Neural cell (in vitro differentiated cells): Measurements from ENCODE around the gene MAD1L1. TPM values are rescaled to one million over a fixed set of nuclear protein-coding genes. Genes with fewer than 3 reads are reported as not detected.

Experiments used
- H2AFZ ChIP-seq: fragments of 200-600, 300-800 bp; sonication (generic), shearing (Covaris generic); 2 replicates; pipeline ENCODE4 v1.6.0; 2014; ENCODE audit warnings: low read depth, mild to moderate bottlenecking, antibody characterized with exemption, low read length, moderate library complexity
- H3F3A ChIP-seq: fragments of 200-600 bp; shearing (Covaris generic); 2 replicates; pipeline ENCODE4 v1.6.1; 2016; ENCODE audit warnings: mild to moderate bottlenecking, moderate library complexity, mixed read lengths, antibody characterized with exemption, low read length; ENCODE audit not compliant: insufficient read depth, poor library complexity, severe bottlenecking
- H3K27ac ChIP-seq: fragments of 200-600, 300-800 bp; sonication (generic), shearing (Covaris generic); 2 replicates; pipeline ENCODE4 v1.5.1; 2014; ENCODE audit warnings: mild to moderate bottlenecking, low read length, moderate library complexity
- H3K27me3 ChIP-seq: fragments of 300-800, 200-600 bp; sonication (generic), shearing (Covaris generic); 2 replicates; pipeline ENCODE4 v1.6.0; 2014; ENCODE audit warnings: mild to moderate bottlenecking, low read depth, low read length, moderate library complexity; ENCODE audit not compliant: insufficient read depth
- H3K36me3 ChIP-seq: fragments of 300-800, 200-600 bp; sonication (generic), shearing (Covaris generic); 2 replicates; pipeline ENCODE4 v1.5.1; 2014; ENCODE audit warnings: mild to moderate bottlenecking, antibody characterized with exemption, low read length, moderate library complexity; ENCODE audit not compliant: insufficient read depth
- H3K4me2 ChIP-seq: fragments of 300-800, 200-600 bp; sonication (generic), shearing (Covaris generic); 2 replicates; pipeline ENCODE4 v1.6.0; 2014; ENCODE audit warnings: mild to moderate bottlenecking, low read length
- H3K4me3 ChIP-seq: fragments of 300-800, 200-600 bp; sonication (generic), shearing (Covaris generic); 2 replicates; pipeline ENCODE4 v1.5.1; 2014; ENCODE audit warnings: mild to moderate bottlenecking, low read length, moderate library complexity
- H3K79me2 ChIP-seq: fragments of 200-600 bp; shearing (Covaris generic); replicated peaks from 2 replicates; pipeline ENCODE4 v1.6.0; 2014; ENCODE audit warnings: mild to moderate bottlenecking, low read length, moderate library complexity; ENCODE audit not compliant: insufficient read depth
- H3K9ac ChIP-seq: fragments of 300-800, 200-600 bp; sonication (generic), shearing (Covaris generic); 2 replicates; pipeline ENCODE4 v1.6.1; 2016; ENCODE audit warnings: mild to moderate bottlenecking, low read length, mixed read lengths
- H3K9me2 ChIP-seq: fragments of 200-600 bp; shearing (Covaris generic); 2 replicates; pipeline ENCODE4 v1.6.1; 2016; ENCODE audit warnings: mild to moderate bottlenecking, low read length, mixed read lengths; ENCODE audit not compliant: insufficient read depth
- H3K9me3 ChIP-seq: fragments of 200-600, 300-800 bp; sonication (generic), shearing (Covaris generic); 2 replicates; pipeline ENCODE4 v1.6.1; 2016; ENCODE audit warnings: mild to moderate bottlenecking, mixed run types, low read length, moderate library complexity, mixed read lengths
- H4K20me1 ChIP-seq: fragments of 200-600 bp; shearing (Covaris generic); 2 replicates; pipeline ENCODE4 v1.6.1; 2016; ENCODE audit warnings: mild to moderate bottlenecking, mixed run types; ENCODE audit not compliant: insufficient read depth
- CTCF ChIP-seq: fragments of 450-650 bp; IDR thresholded peaks from 2 replicates; pipeline ENCODE4 v1.5.1; 2014; ENCODE audit warnings: antibody characterized with exemption, mild to moderate bottlenecking, moderate library complexity; ENCODE audit not compliant: poor library complexity, severe bottlenecking
- EP300 ChIP-seq: fragments of 450-650 bp; conservative IDR thresholded peaks from 2 replicates; pipeline ENCODE4 v1.6.1; 2014; ENCODE audit warnings: antibody characterized with exemption, mild to moderate bottlenecking, moderate library complexity; ENCODE audit not compliant: poor library complexity, severe bottlenecking
- EZH2 ChIP-seq: fragments of 200-600, 300-800 bp; shearing (Covaris generic), sonication (generic); IDR thresholded peaks from 2 replicates; pipeline ENCODE4 v1.6.1; 2014; ENCODE audit warnings: antibody characterized with exemption, low read length, borderline replicate concordance, mild to moderate bottlenecking; ENCODE audit not compliant: insufficient read depth, poor library complexity, severe bottlenecking
- MXI1 ChIP-seq: fragments of 450-650 bp; conservative IDR thresholded peaks from 2 replicates; pipeline ENCODE4 v1.6.1; 2014; ENCODE audit warnings: antibody characterized with exemption, mild to moderate bottlenecking; ENCODE audit not compliant: poor library complexity, severe bottlenecking
- POLR2AphosphoS5 ChIP-seq: IDR thresholded peaks from 2 replicates; pipeline ENCODE4 v1.6.1; 2012
- RAD21 ChIP-seq: fragments of 450-650 bp; conservative IDR thresholded peaks from 2 replicates; pipeline ENCODE4 v1.6.1; 2014; ENCODE audit warnings: antibody characterized with exemption, mild to moderate bottlenecking, moderate library complexity
- REST ChIP-seq: IDR thresholded peaks from 2 replicates; pipeline ENCODE4 v1.6.1; 2012; ENCODE audit warnings: borderline replicate concordance
- SMC3 ChIP-seq: fragments of 450-650 bp; conservative IDR thresholded peaks from 2 replicates; pipeline ENCODE4 v1.6.1; 2014; ENCODE audit warnings: antibody characterized with exemption, mild to moderate bottlenecking, moderate library complexity; ENCODE audit not compliant: poor library complexity
- TAF1 ChIP-seq: IDR thresholded peaks from 2 replicates; pipeline ENCODE4 v1.6.1; 2012; ENCODE audit warnings: low read depth
- polyA plus RNA-seq: library from polyadenylated mRNA; depleted of rRNA; stranded (reverse); fragments of >200 nt; gene quantifications from 2 replicates; pipeline ENCODE4 v1.2.3, GENCODE V29; 2014

Gene MAD1L1
- polyA plus RNA-seq, 1 donor from 2014 or later, result 31.4 TPM

- Histone ChIP-seq H2AFZ (no peak overlapping the region), H3K79me2 (no peaks in the 10 kb centered on the region), H3K9me3 (no peaks in the 10 kb centered on the region), H3K4me2 (no peak overlapping the region), H3K9me2 (no peaks in the 10 kb centered on the region), H3K36me3 (no peaks in the 10 kb centered on the region), H4K20me1 (no peaks in the 10 kb centered on the region), H3K27ac (no peak overlapping the region), H3F3A (no peaks in the 10 kb centered on the region), H3K27me3 (no peaks in the 10 kb centered on the region), H3K4me3 (no peak overlapping the region), H3K9ac (no peak overlapping the region)
- TF ChIP-seq EP300 (no peak), EZH2 (no peak), MXI1 (no peak), SMC3 (no peak), TAF1 (no peak), CTCF (no peak), POLR2AphosphoS5 (no peak), REST (no peak), RAD21 (no peak)
These were observed 78.6 kb downstream of the MAD1L1 start for GRCh38 chr7:2154121-2154520.

DNA sequence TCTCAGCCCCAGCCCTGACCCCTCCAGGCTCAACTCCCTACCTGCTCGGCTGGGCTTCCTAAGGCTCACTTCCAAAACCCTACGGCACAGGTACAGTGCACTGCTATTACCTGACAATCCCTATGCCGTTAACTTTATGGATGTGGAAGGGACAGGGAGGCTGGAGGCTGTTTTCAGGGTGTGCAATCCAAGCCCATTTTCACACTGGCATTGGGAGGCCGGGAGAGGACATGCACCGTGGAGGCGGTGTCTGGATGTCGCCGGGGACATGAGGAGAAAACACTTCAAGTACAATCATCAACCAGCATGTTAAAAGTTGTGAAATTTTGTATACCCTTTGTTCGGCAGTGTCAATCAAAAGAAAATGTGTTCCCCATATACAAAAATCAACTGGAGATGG is 80.1 kb downstream of the MAD1L1 start:
- Histone ChIP-seq H3K27me3 (no peaks in the 10 kb centered on the region), H3K79me2 (no peaks in the 10 kb centered on the region), H3K36me3 (no peaks in the 10 kb centered on the region), H3K9ac (no peak overlapping the region), H3K27ac (no peak overlapping the region), H2AFZ (no peak overlapping the region), H3K9me3 (no peaks in the 10 kb centered on the region), H4K20me1 (no peaks in the 10 kb centered on the region), H3K4me3 (no peak overlapping the region), H3K9me2 (no peaks in the 10 kb centered on the region), H3F3A (no peaks in the 10 kb centered on the region), H3K4me2 (no peak overlapping the region)
- TF ChIP-seq RAD21, result no peak
- no peak for TF ChIP-seq CTCF
- no peak for TF ChIP-seq EP300
- TF ChIP-seq MXI1, result no peak
- TF ChIP-seq POLR2AphosphoS5, result no peak
- no peak for TF ChIP-seq EZH2
- no peak for TF ChIP-seq TAF1
- no peak for TF ChIP-seq REST
- no peak for TF ChIP-seq SMC3
